Measurements from ENCODE around the gene BCO2. TPM values are rescaled to one million over a fixed set of nuclear protein-coding genes. Genes with fewer than 3 reads are reported as not detected.

BCO2 gene
- total and polyA plus RNA-seq, 2 experiments from 2014 or later: 44.2 to 69.4 TPM

- Histone ChIP-seq H3K9me3 (ENCODE audit: low read depth) (no peaks in the 10 kb centered on the region), H3K4me3 (peak overlapping the region; percentile 68), H3K36me3 (peaks cover 16% of the 10 kb centered on the region), H3K27me3 (no peaks in the 10 kb centered on the region), H3K27ac (peak overlapping the region; percentile 85), H3K4me1 (ENCODE audit: low read depth) (peaks cover 6% of the 10 kb centered on the region)
- no peak for DNase-seq (ENCODE audit: low read depth in 1 of 2, low spot score in 1 of 2)
- TF ChIP-seq CTCF (IDR thresholded peaks at IDR 0.05; ENCODE audit: low read depth, low read length): no peak
Observed at GRCh38 chr11:112225753-112226061, 50.4 kb downstream of the BCO2 start.

GRCh38 chr11:112226062-112226830 is 50.9 kb downstream of the BCO2 start, which contains the start of gene PTS:
Gene PTS, plus strand, starts transcription at chr11:112226428. Its CDS starts 16 bp downstream, at chr11:112226444.
- Histone ChIP-seq H3K27ac (peak within 1 kb of the TSS; percentile 85), H3K4me1 (ENCODE audit: low read depth) (peaks cover 6% of the 10 kb centered on the region), H3K27me3 (no peaks in the 10 kb centered on the region), H3K36me3 (peaks cover 15% of the 10 kb centered on the region), H3K4me3 (peak within 1 kb of the TSS; percentile 68), H3K9me3 (ENCODE audit: low read depth) (no peaks in the 10 kb centered on the region)
- peak; percentile 91 for DNase-seq (ENCODE audit: low read depth in 1 of 2, low spot score in 1 of 2)
- no peak for TF ChIP-seq CTCF (IDR thresholded peaks at IDR 0.05; ENCODE audit: low read depth, low read length)

- no peaks in the 10 kb centered on the region for H3K27me3 ChIP-seq
- peak overlapping the region; percentile 85 for H3K27ac ChIP-seq
- H3K4me3 ChIP-seq: peak overlapping the region; percentile 68
- H3K36me3 ChIP-seq: peaks cover 15% of the 10 kb centered on the region
- peak; percentile 2 to 42 for DNase-seq (ENCODE audit: low read depth in 1 of 2, low spot score in 1 of 2)
- TF ChIP-seq CTCF (IDR thresholded peaks at IDR 0.05; ENCODE audit: low read depth, low read length): no peak
- no peaks in the 10 kb centered on the region for H3K9me3 ChIP-seq (ENCODE audit: low read depth)
- peaks cover 6% of the 10 kb centered on the region for H3K4me1 ChIP-seq (ENCODE audit: low read depth)
Observed at GRCh38 chr11:112226831-112227401, 51.6 kb downstream of the BCO2 start.

- no peaks in the 10 kb centered on the region for H3K27me3 ChIP-seq
- peaks cover 6% of the 10 kb centered on the region for H3K4me1 ChIP-seq (ENCODE audit: low read depth)
- peak overlapping the region; percentile 68 for H3K4me3 ChIP-seq
- H3K36me3 ChIP-seq: peaks cover 15% of the 10 kb centered on the region
- no peaks in the 10 kb centered on the region for H3K9me3 ChIP-seq (ENCODE audit: low read depth)
- H3K27ac ChIP-seq: no peak overlapping the region
- TF ChIP-seq CTCF (IDR thresholded peaks at IDR 0.05; ENCODE audit: low read depth, low read length): no peak
- no peak for DNase-seq (ENCODE audit: low read depth in 1 of 2, low spot score in 1 of 2)
Observed at GRCh38 chr11:112227471-112227870, 52.2 kb downstream of the BCO2 start.

GRCh38 chr11:112228706-112229105 is 53.4 kb downstream of the BCO2 start:
- no peak overlapping the region for H3K27ac ChIP-seq
- DNase-seq (ENCODE audit: low read depth in 1 of 2, low spot score in 1 of 2): no peak
- peaks cover 6% of the 10 kb centered on the region for H3K4me1 ChIP-seq (ENCODE audit: low read depth)
- H3K27me3 ChIP-seq: no peaks in the 10 kb centered on the region
- peaks cover 27% of the 10 kb centered on the region for H3K36me3 ChIP-seq
- H3K4me3 ChIP-seq: no peak overlapping the region
- H3K9me3 ChIP-seq (ENCODE audit: low read depth): no peaks in the 10 kb centered on the region
- no peak for TF ChIP-seq CTCF (IDR thresholded peaks at IDR 0.05; ENCODE audit: low read depth, low read length)

All from cardiac muscle cell (in vitro differentiated cells and primary cell).